DMS 273 (cell line): Measurements from ENCODE around the gene PRKAR1B.

Experiments used
- DNase-seq: peaks from one replicate; lab custom pipeline; 2025; ENCODE audit not compliant: unreplicated experiment; lab: John Stamatoyannopoulos, UW

Gene PRKAR1B

DNA sequence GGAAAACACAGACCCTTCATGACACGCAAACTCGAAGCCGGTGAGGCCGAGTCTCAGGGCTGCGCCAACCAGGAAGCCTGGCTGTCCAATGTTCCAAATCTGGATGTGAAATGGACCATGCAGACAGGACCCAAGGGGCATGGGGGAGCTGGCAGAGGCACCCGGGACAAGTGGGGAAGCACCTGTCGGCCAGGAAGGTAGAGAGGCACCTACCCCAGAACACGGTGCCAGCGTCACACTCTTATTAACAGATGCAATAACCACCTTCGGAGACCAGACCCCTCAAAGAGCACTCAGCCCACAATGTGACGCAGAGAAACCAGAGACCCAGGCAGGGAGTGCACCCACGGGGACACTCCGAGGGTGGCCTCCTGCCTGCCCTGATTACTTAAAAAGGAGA, 119.1 kb downstream of the PRKAR1B start:
- DNase-seq, result no peak

DNA sequence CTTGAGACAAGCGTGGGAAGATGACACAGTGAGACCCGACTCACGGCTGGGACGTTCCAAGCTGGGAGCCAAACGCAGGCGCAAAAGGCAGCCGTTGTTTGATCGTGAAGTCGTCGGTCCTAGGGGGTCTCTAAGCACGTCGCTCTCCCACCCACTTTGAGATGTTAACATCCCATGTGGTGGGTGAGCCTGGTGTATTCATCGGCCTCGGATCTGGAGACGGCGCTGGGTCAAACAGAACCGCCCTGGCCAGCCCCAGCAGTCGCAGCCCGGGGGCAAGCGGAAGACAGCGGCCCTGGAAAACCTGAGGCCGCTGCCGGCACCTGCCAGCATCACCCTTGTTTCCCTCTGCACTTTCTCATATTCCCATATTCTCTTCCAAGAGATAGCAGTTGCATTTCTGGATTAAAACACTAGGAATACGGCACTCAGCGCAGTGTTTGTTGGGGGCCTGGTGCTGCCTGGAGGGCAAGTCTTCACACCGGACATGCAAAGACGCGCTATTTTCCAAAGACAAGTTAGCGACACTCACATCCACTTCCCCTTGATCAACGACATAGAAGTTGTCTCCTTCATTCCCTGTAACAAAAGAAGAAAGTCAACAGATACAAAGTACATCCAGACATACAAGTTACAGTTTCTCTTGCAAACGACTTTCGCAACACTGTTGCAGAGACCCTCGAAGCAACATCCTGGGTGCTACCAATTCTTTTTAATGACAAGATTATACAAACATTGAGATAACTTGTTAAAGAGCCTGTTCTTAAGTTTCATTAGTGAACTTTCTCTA, 121.2 kb downstream of the PRKAR1B start:
- DNase-seq, result no peak

DNA sequence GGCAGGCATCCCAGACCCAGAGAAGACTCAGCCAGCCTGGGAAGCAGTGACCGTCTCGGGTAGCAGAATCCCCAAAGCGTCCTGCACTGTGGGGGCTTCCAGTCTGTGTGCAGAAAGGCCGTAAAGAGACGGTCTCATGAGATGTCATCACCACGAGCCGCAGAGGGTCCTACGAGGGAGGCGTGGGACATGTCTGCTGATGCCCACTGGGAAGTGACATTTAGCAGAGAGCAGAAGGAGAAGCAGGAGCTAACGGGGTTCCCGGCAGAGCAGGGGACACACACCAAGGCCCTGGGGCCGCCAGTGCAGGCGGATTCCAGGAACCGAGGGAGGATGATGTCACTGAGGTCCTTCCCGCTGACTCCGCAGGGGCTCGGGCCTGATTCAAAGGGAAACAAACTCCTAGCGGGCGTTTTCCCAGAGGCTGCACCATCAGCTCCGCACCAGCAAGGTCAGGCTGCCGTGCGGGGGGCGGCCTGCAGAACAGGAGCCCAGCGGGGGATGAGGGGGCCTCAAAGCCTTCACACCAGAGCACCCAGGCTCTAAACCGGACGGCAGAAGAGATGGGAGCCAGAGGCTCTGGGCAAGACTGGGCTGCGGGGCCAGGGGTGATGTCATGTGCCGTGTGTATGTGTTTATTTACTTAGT, 122.1 kb downstream of the PRKAR1B start:
- DNase-seq, result no peak

DNA sequence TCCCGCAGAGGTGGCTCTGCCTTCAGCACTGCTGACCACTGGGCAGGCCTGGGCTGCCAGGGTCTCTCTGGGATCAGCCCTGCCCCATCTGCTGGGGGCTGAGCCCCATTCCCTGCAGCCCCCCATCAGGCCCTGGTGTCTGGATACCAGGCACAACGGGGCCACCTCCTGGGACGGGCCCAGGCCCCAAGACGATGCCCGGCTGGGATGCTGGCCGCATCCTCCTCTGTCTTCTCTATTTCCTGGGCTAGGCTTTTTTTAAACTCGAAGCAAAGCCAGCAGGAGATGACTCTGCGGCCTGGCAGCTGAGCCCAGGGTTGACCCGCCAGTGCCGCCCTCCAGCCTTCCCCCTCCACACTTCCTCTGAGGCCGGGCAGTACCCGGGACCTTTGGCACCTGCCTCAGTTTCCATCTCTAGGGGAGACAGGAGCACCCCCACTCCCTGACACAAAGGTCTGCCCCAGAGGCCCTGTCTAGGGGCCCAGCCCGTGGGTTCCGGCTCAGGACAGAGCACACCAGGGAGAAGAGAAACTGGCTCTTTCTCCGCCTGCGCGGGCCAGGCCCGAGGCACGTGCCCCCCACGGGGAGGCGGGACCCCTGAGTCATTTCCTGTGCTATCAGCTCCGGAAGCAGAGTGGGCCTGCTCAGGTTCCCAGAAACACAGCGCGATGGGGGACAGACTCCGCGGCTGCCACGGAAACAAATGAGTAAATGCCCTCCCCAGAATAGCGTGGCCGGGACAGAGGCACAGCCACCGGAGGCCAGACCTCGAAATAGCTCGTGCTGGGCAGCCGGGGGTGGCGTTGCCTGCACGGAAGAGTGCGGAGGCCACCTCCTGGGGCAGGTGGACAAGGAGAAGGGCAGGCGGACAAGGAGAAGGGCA, 122.8 kb downstream of the PRKAR1B start:
- DNase-seq, result no peak

DNA sequence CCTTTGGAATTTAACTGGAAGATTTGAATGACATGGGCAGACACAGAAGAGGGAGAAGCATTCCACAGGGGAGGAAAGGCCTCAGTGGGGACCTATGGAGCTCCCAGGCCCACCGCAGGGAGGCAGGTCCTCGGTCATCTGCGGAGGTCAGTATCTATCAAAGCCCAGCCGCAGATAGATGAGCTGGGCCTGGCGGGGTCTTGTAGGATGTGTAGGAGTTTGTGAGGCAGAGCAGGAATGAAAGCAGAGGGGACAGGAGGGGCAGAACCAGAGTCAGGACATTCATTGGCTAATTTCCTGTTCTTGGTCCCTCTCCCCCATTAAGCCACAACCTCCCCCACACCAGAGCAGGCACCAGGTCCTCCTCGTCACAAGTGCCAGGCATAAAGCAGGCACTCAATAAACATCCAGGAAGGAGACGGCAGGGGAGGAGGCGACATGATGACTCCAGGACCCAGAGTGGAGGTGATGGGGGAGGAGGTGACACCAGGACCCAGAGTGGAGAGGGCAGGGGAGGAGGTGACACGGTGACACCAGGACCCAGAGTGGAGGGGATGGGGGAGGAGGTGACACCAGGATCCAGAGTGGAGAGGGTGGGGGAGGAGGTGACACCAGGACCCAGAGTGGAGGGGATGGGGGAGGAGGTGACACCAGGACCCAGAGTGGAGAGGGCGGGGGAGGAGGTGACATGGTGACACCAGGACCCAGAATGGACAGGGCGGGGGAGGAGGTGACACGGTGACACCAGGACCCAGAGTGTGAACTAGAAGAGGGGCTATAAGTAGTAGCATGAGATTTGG, 123.7 kb downstream of the PRKAR1B start:
- DNase-seq, result no peak

DNA sequence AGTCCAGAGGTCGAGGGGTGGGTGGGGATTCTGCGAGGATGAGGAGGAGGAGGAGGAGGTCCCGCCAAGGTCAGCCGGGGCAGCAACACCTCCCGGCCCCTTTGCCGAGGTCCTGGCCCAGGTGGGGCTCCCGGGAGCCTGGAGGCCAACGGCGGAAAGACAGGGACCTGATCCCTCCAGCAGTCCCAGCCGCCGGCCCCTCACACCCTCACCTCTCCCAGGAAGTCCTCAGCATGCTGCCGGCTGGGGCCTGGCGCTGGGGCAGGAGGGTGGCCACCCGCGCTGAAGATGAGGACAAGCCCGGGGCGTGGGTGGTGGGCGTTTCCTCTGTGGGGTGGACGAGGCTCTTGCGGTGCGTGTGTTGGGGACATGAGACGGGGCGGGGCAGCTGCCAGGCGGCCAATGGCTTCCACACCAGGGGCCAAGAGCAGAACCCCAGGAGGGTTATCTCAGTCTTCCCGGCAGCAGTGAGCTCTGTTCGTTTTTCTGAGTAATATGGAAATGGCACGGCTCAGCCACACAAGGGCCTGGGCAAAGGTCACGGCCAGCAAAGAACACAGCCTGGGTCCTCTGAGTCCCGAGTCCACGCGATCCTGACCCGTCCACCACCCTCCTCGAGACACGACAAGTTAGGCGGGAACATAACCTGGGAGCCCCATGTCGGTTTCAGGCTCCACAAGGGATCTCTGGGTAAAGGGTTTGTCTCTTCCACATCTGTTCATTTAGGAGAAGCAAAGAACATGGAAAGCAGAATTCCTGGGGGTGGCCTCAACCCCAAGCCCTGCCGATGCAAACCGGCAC, 124.5 kb downstream of the PRKAR1B start:
- DNase-seq, result no peak

DNA sequence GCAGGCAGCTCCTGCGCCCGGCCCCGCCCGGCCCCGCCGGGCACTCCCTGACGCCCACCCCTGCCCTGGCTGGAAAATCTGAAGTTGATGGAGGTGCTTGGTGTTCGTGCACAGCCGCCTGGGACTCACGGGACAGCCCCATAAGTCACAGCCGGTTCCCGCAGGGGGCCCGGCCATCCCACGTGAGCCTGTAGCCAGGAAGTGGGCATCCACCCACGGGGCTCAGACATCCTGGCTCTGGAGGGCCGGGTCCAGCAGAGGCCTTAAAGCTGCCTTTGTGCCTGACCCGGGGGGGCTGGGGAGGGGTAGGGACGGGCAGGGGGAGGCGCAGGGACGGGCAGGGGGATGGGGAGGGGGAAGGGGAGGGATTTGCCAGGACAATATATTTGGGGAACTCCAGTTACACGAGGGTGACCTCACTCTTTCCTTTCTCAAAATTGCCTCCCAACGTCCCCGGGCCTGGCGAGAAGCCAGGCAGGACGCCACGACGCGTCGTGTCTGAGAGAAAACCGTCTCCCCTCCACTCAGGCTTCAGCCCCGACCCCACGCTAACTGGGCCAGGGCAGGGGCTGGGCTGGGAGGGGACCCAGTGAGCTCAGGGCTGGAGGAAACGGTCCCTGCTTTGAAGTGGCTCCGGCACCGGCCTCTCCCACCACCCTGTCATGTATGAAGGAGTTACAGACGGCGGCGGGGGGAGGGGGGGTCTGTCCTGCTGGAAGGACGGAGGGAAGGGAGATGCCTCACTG, 125.3 kb downstream of the PRKAR1B start:
- no peak for DNase-seq

DNA sequence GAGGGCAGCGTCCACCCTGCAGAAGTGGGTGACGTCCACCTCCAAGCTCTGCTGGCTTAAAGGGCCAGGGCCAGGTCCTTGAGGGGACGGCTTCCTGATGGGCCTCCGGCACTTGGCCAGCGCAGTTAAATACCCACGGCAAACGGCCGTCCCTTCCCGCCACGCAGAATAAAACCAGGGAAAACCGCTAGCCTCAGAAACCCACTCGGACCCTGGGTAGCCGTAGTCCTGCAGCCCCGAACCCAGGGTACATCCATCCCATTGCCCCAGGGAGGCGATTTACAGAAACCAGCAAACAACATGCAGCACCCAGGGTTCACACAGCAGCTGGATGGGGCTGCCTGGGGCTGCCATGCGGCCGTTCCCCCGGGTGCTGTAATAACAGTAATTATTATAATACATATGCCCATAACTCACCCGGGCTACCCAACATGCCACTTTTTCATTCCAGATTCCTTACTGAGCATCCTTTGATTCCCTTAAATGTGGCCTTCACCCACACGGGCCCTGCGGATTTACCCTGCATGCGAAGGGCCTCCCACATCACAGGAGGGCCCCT, 126.0 kb downstream of the PRKAR1B start:
- DNase-seq, result no peak

DNA sequence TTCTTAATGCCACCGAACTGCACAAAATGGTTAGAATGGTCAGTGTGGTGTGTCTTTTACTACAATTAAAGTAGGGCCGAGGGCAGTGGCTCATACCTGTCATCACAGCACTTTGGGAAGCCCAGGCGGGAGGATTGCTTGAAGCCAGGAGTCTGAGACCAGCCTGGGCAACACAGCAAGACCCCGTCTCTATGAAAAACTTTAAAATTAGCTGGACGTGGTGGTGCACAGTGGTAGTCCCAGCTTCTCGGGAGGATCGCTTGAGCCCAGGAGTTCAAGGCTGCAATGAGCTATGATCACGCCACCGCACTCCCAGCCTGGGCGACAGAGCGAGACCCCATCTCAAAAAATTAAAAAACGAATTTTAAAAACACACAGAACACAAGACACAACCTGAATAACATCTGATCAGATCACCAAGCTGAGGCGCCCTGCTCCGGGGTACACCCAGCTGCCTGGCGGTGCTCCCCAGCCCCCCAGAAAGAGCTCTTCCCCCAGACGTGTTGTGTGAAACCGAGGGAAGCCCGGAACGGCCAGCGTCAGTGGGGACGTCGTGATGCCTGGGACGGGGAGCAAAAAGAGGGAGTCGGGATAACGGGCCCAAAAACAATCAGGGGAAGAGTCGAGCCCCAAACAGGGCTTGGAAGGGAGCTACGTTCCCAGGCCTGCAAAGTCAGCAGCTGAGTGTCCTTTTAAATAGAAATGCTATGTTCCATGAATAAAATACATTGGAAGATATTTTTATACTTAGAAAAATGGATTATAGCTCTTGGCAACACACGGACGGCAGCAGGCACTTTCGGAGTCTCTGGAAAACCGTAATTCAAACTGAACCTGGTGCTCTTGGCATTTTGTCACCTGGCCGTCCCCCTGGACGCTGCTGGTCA, 126.7 kb downstream of the PRKAR1B start:
- no peak for DNase-seq

DNA sequence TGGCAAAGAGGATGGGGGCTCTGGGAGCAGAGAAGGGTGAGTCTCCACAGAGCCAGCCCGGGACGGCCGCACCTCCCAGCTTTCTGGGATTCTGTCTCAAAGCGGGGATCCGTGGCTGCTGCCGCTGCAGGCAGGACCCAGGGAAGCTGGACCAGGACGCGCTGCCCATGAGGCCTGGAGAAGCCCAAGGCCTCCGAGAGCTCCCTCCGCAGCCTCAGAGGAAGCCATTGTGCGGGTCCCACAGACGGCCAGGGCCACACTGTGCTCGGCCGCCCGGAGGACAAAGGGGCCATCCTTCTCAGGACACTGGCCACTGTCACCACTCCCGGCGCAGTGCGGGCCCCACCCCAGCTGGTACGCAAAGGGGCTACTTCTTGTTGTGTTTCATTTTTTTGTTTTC, 128.2 kb downstream of the PRKAR1B start:
- DNase-seq, result no peak

DNA sequence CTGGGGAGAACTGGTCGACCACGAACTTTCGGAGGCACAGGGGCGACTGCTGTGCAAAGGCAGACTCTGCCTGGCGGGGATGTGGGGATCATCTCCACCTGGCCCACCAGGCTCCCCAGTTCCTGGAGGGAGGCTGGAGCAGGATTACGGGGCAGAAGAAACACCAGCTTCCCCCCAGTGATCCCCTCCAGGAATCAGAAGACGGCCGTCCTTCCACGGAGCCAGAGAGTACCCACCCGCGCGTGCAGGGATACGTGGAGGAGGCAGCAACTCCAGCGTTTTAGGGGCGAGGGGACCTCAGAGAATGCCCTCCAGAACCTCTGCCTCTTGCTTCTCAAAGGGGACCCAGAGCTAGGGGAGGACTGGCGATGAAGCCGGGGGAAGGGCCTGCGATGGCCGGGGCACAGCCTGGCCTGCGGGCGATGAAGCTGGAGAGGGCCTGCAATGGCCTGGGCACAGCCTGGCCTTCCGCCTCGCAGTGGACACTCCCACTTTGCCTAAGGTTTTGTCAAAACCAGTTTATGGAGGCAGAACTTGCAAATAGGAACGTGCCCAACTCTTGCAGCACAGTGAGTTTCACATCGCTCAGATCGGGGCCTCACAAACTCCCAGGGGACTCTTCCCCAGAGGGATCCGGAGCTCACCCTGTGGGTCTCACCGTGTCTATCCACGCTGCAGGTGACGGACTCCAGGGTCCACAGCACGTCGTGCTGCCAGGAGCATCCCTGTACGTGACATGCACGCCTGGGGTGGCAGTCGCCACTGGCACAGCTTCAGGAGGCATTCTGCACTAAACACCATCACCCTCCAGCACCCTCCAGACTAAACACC, 129.5 kb downstream of the PRKAR1B start:
- no peak for DNase-seq

DNA sequence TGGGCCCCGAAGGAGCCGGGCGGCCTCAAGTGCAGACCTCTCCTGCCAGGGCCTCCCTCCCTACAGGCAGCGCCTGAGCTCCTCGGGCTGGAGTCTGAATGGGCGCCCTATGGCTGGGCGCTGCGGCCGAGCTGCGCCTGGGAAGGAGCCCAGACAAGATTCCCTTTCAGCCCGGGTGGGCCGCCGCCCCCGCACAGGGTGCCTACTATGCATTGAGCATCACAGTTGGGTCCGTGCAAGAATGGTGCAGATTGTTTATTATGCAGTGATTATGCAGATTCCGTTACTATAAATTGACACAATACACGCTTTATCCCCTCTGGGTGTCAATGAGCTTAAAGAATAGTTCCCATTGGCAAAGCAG, 130.3 kb downstream of the PRKAR1B start:
- no peak for DNase-seq

DNA sequence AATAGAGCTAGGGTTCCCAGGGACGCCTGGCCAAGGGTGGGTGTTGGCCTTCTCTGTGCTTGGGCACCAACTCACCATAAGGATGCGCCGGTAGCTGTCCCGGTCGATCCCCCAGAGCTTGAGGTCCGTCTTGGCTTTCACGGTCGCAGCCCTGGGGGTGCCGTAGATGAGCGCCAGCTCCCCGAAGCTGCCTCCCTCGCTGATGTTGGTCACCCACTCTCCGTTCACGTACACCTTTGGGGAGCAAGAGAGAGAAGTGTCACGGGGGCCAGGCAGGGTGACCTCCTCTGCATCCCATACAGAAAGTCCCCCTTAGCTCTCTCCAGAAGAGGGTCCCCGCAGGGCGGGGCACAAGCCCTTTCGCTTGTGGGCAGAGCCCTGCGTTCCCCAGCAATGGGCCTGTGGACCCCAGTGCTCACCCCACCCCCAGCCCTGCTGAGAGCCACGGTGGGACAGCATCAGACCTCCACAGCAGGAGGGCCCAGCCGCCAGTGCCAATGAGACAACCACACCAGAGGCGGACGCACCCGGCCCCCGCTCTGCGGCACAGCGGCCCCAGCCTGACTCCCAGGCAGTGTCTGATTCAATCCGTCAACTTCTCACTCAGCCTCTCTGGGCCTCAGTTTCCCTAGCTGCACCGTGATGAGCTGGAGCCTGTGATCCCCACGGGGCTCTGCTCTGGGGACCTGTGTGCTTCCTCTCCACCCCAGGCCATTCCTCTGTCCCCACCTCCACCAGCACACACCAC, 130.8 kb downstream of the PRKAR1B start:
- no peak for DNase-seq

DNA sequence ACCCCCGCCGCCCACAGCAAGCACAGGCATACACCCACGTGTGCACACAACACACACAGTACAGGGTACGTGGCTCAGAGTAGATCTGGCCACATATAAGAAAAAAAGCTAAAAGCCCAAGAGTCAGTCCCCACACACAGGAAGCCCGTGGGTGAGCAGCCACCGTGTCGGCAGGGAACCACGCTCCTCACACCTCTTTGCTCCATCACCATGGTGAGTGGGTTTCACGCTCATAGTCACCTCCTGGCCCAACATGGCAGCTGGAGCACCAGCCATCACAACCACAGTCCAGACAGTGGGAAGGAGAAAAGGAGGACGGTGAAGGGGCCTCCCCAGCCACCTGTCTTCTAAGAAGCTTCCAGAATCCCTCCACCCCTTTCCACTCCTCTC, 131.5 kb downstream of the PRKAR1B start:
- DNase-seq, result no peak

DNA sequence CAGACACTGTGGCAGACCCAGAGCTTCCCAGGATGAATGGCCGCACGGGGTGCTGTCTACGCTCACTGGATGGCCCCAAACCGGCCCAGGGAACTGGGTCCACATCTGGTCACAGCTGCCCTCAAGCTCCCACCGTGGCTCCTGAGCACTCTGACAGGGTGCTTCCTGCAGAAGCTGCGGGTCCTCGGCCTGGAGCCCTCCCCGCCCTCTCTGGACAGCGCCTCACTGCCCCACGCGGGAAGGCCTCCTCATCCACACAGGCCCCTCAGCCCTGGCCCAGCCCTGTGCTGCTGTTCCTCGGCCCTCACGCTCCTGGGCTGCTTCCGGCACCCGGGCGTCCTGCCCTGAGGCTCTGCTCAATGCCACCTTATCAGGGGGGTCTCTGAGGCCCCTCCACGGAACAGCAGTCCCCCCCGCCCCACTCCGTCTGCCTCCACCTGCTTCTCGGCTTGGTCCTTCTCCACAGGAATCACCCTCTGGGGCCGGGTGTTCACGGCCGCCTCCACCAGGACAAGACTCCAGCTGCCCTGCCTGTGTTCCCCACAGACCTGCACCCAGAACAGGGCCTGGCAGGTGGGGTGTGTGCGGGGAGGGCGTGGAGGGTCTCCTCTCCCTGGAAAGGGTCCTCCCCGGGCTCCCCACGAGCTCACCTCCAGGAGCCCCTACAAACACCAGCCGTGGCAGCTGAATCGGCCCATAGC, 132.0 kb downstream of the PRKAR1B start:
- no peak for DNase-seq
